Karpas-422 (cell line): Measurements from ENCODE around the gene HOMER2. TPM values are rescaled to one million over a fixed set of nuclear protein-coding genes. Genes with fewer than 3 reads are reported as not detected.

Experiments used
- DNase-seq: peaks from one replicate; pipeline ENCODE4 v3.0.0-alpha.2; 2015
- H2AFZ ChIP-seq: fragments of 200-600 bp; sonication (generic); 2 replicates; pipeline ENCODE4 v1.6.1; 2014; ENCODE audit warnings: antibody characterized with exemption, low read length, mixed read lengths
- H3K27ac ChIP-seq: fragments of 200-600 bp; sonication (generic); 2 replicates; pipeline ENCODE4 v1.5.1; 2014; ENCODE audit warnings: mild to moderate bottlenecking, low read length, moderate library complexity
- H3K27me3 ChIP-seq: fragments of 200-600 bp; sonication (generic); 2 replicates; pipeline ENCODE4 v1.6.1; 2014; ENCODE audit warnings: low read length, mixed read lengths
- H3K36me3 ChIP-seq: fragments of 200-600 bp; sonication (generic); 2 replicates; pipeline ENCODE4 v1.6.1; 2014; ENCODE audit warnings: low read length, mixed read lengths; ENCODE audit not compliant: insufficient read depth
- H3K4me1 ChIP-seq: fragments of 200-600 bp; sonication (generic); 2 replicates; pipeline ENCODE4 v1.6.1; 2014; ENCODE audit warnings: mild to moderate bottlenecking, low read length, mixed read lengths
- H3K4me2 ChIP-seq: fragments of 200-600 bp; sonication (generic); 2 replicates; pipeline ENCODE4 v1.6.1; 2014; ENCODE audit warnings: low read length, low read depth, mild to moderate bottlenecking; ENCODE audit not compliant: poor library complexity, severe bottlenecking
- H3K4me3 ChIP-seq: fragments of 200-600 bp; sonication (generic); 2 replicates; pipeline ENCODE4 v1.5.1; 2014; ENCODE audit warnings: mild to moderate bottlenecking, antibody characterized with exemption, low read length, mixed read lengths
- H3K79me2 ChIP-seq: fragments of 200-600 bp; sonication (generic); 2 replicates; pipeline ENCODE4 v1.6.1; 2014; ENCODE audit warnings: mild to moderate bottlenecking, low read length, mixed read lengths
- H3K9ac ChIP-seq: fragments of 200-600 bp; sonication (generic); 2 replicates; pipeline ENCODE4 v1.6.0; 2014; ENCODE audit warnings: low read length
- H3K9me2 ChIP-seq: fragments of 200-600 bp; sonication (generic), shearing (Covaris generic); replicated peaks from 2 replicates; pipeline ENCODE4 v1.6.0; 2014; ENCODE audit warnings: mild to moderate bottlenecking, low read length, moderate library complexity; ENCODE audit not compliant: insufficient read depth
- H3K9me3 ChIP-seq: fragments of 300-700, 200-600 bp; sonication (generic); 2 replicates; pipeline ENCODE4 v1.6.1; 2014; ENCODE audit warnings: low read length, mixed read lengths
- H4K20me1 ChIP-seq: fragments of 200-600 bp; sonication (generic); 2 replicates; pipeline ENCODE4 v1.6.1; 2014; ENCODE audit warnings: mild to moderate bottlenecking, antibody characterized with exemption, low read length, low read depth; ENCODE audit not compliant: insufficient read depth
- total RNA-seq: library from RNA; depleted of rRNA; stranded (reverse); fragments of >200 nt; shearing (Covaris generic); gene quantifications from 2 replicates; pipeline ENCODE4 v1.2.3, GENCODE V29; 2014; ENCODE audit warnings: low replicate concordance

HOMER2 gene
- total RNA-seq, 1 experiment from 2014 or later, result 30.4 TPM

DNA sequence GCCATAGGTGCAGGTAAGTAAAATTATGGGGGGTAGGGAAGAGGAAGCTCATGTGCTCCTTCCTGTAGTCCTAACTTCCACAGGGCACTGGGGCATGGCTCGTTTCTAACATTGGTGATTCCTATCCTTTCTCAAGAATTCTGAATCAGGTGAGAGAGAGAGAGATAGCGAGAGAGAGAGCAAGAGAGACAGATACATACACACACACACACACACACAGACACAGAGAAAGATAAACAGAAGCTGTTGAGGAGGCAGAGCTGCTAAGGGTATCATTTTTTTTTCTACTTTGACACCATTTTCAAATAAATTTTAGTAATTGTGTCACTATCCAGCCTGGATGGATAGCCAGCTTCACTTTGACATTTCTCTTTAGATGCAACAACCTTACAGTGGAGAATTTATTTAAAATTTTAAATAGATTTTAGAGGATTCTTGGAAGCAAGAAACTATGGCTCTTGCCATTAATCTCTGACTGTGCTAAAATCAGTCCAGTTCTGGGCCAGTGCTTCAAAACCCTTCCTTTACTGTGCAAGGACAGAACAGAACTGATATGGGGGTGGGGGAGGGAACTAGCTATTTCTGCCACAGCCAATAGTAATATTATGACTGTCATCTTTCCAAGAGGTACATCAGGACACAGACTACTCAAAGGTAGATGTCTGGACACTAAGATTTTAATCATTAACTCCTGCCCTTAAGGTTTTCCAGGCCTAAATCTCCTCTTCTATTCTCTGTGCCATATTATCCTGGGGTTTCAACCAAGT lies 18.9 kb upstream of the HOMER2 start:
- Histone ChIP-seq H3K4me2 (no peak overlapping the region), H3K9me3 (no peaks in the 10 kb centered on the region), H3K36me3 (no peaks in the 10 kb centered on the region), H3K9me2 (no peaks in the 10 kb centered on the region), H3K4me3 (no peak overlapping the region), H3K9ac (no peak overlapping the region), H4K20me1 (no peaks in the 10 kb centered on the region), H2AFZ (no peak overlapping the region), H3K27ac (no peak overlapping the region), H3K4me1 (no peaks in the 10 kb centered on the region), H3K27me3 (no peaks in the 10 kb centered on the region), H3K79me2 (no peaks in the 10 kb centered on the region)
- DNase-seq, result no peak

DNA sequence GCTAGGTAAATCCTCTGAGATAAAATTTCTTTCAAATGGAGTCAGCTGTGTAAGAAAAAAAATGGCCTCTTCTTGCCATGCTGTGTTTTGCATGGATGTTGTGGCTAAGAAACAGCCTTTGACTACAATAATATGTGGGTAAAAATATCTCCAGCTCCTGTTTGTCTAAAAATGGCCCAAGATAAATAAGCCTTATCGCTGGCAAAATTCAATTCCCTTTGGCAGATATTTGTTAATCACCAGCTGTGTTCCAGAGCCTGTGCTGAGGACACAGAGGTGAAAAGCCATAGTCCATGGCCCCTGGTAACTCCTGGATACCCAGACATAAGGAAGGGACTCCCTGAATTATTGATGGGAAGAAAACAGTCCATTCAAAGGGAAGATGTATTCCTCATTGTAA lies 18.2 kb upstream of the HOMER2 start:
- Histone ChIP-seq H3K4me1 (no peaks in the 10 kb centered on the region), H3K9me2 (no peaks in the 10 kb centered on the region), H3K4me3 (no peak overlapping the region), H3K27ac (no peak overlapping the region), H4K20me1 (no peaks in the 10 kb centered on the region), H3K36me3 (no peaks in the 10 kb centered on the region), H2AFZ (no peak overlapping the region), H3K79me2 (no peaks in the 10 kb centered on the region), H3K4me2 (no peak overlapping the region), H3K27me3 (no peaks in the 10 kb centered on the region), H3K9me3 (no peaks in the 10 kb centered on the region), H3K9ac (no peak overlapping the region)
- DNase-seq, result no peak

DNA sequence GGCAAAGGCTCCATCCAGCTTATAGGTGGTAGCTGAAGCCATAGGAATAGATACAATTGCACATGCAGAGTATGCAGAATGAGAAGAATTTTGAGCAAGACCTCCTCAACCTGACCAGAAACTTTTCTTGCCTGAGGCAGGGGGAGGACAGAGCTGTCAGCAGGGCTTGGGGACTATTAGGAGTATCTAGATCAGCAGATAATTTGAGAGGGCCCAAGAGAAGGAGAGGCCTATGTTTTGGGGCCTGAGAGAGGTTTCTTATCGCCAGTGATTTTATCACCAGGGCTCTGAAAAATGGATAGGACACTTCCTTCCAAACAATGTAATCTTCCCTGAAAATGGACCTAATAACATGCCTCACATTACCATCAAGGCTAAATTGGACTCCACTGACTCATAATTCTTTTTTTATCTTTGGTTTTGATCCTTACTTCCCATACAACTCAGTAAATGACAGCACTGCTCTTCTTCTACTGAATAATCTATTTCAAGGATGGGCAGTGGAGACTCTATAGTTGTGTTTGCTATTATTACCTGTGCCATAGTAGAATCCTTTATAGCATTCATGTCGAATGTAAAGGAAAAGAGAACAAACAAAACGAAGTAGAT lies 17.7 kb upstream of the HOMER2 start:
- Histone ChIP-seq H3K9me3 (no peaks in the 10 kb centered on the region), H3K9me2 (no peaks in the 10 kb centered on the region), H2AFZ (no peak overlapping the region), H3K9ac (no peak overlapping the region), H4K20me1 (no peaks in the 10 kb centered on the region), H3K4me2 (no peak overlapping the region), H3K4me1 (no peaks in the 10 kb centered on the region), H3K27me3 (no peaks in the 10 kb centered on the region), H3K79me2 (no peaks in the 10 kb centered on the region), H3K27ac (no peak overlapping the region), H3K36me3 (no peaks in the 10 kb centered on the region), H3K4me3 (no peak overlapping the region)
- DNase-seq, result no peak

DNA sequence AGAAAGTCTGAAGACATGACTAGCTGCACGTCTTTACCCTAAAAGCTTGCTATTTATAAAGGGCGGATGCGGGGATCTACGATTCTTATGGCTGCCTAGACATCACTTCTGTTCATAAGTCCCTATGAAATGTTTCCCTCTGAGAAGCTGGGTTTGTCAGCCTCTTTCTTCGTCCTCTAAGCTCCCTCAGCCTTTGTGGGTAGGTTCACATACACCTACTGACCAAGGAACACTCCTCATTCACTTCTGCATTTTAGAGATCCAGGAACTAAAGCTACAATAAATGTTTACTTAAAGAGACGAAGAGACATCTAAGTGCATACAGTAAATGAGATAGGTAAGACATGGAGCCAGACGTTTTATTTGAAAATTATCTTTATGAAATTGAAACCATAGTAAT lies 16.8 kb upstream of the HOMER2 start:
- Histone ChIP-seq H3K9me2 (no peaks in the 10 kb centered on the region), H3K79me2 (no peaks in the 10 kb centered on the region), H3K27me3 (no peaks in the 10 kb centered on the region), H3K36me3 (no peaks in the 10 kb centered on the region), H3K4me3 (no peak overlapping the region), H3K27ac (no peak overlapping the region), H3K9me3 (no peaks in the 10 kb centered on the region), H3K4me1 (no peaks in the 10 kb centered on the region), H2AFZ (no peak overlapping the region), H4K20me1 (no peaks in the 10 kb centered on the region), H3K9ac (no peak overlapping the region), H3K4me2 (no peak overlapping the region)
- no peak for DNase-seq

DNA sequence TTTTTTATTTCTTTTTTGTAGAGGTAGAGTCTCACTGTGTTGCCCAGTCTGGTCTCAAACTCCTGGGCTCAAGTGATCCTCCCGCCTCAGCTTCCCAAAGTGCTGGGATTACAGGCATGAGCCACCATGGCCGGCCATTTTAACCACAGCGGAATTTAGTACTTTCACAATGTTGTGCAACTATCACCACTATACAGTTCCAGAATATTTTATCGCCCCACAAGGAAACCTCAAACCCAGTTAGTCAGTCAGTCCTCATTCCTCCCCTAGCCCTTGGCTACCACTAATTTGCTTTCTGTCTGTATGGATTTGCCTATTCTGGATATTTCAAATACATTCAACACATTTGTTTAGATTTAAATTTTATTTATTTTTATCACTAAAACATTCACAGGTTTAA lies 15.5 kb upstream of the HOMER2 start:
- H3K9me2 ChIP-seq, result no peaks in the 10 kb centered on the region
- H3K4me3 ChIP-seq, result no peak overlapping the region
- no peaks in the 10 kb centered on the region for H3K27me3 ChIP-seq
- no peak overlapping the region for H2AFZ ChIP-seq
- no peaks in the 10 kb centered on the region for H3K4me1 ChIP-seq
- no peaks in the 10 kb centered on the region for H4K20me1 ChIP-seq
- H3K27ac ChIP-seq, result no peak overlapping the region
- DNase-seq, result no peak
- H3K4me2 ChIP-seq, result no peak overlapping the region
- no peaks in the 10 kb centered on the region for H3K9me3 ChIP-seq
- no peaks in the 10 kb centered on the region for H3K79me2 ChIP-seq
- H3K9ac ChIP-seq, result no peak overlapping the region
- no peaks in the 10 kb centered on the region for H3K36me3 ChIP-seq

DNA sequence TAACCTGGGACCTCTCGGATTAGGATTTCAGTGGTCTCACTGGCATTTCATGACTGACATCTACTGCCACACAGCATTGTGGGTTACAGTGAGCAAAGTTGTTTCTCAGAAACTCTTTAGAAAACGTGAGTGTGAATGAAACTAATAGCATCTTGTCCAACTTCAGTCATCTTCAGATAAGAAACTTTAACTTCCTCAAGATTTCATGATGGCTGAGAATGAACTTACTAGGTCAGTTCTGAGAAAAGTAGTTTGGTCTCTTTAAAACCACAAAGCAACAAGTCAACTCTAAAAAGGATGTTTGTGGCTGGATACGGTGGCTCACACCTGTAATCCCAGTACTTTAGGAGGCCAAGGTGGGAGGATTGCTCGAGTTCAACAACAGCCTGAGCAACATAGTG lies 14.2 kb upstream of the HOMER2 start:
- no peak overlapping the region for H3K4me2 ChIP-seq
- no peaks in the 10 kb centered on the region for H3K9me2 ChIP-seq
- no peak overlapping the region for H3K9ac ChIP-seq
- H3K27me3 ChIP-seq, result no peaks in the 10 kb centered on the region
- H3K4me3 ChIP-seq, result no peak overlapping the region
- DNase-seq, result no peak
- no peaks in the 10 kb centered on the region for H3K4me1 ChIP-seq
- no peak overlapping the region for H2AFZ ChIP-seq
- H3K79me2 ChIP-seq, result no peaks in the 10 kb centered on the region
- H3K9me3 ChIP-seq, result no peaks in the 10 kb centered on the region
- no peak overlapping the region for H3K27ac ChIP-seq
- no peaks in the 10 kb centered on the region for H3K36me3 ChIP-seq
- H4K20me1 ChIP-seq, result no peaks in the 10 kb centered on the region

DNA sequence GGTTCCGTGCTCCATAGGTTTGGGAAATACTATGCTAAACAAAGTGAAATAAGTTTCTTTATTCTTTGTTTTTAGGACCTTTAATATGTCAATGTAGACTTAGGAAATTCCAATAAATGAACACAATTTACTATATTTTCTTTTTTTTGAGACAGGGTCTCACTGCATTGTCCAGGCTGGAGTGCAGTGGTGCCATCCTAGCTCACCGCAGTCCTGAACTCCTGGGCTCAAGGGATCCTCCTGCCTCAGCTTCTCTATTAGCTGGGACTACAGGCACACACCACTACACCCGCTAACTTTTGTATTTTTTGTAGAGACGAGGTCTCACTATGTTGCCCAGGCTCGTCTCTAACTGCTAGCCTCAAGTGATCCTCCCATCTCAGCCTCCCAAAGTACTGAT lies 12.4 kb upstream of the HOMER2 start:
- Histone ChIP-seq H3K4me1 (no peaks in the 10 kb centered on the region), H4K20me1 (no peaks in the 10 kb centered on the region), H3K4me2 (no peak overlapping the region), H3K9ac (no peak overlapping the region), H3K9me3 (no peaks in the 10 kb centered on the region), H3K27me3 (no peaks in the 10 kb centered on the region), H3K79me2 (no peaks in the 10 kb centered on the region), H2AFZ (no peak overlapping the region), H3K36me3 (no peaks in the 10 kb centered on the region), H3K4me3 (no peak overlapping the region), H3K27ac (no peak overlapping the region), H3K9me2 (no peaks in the 10 kb centered on the region)
- DNase-seq, result no peak

DNA sequence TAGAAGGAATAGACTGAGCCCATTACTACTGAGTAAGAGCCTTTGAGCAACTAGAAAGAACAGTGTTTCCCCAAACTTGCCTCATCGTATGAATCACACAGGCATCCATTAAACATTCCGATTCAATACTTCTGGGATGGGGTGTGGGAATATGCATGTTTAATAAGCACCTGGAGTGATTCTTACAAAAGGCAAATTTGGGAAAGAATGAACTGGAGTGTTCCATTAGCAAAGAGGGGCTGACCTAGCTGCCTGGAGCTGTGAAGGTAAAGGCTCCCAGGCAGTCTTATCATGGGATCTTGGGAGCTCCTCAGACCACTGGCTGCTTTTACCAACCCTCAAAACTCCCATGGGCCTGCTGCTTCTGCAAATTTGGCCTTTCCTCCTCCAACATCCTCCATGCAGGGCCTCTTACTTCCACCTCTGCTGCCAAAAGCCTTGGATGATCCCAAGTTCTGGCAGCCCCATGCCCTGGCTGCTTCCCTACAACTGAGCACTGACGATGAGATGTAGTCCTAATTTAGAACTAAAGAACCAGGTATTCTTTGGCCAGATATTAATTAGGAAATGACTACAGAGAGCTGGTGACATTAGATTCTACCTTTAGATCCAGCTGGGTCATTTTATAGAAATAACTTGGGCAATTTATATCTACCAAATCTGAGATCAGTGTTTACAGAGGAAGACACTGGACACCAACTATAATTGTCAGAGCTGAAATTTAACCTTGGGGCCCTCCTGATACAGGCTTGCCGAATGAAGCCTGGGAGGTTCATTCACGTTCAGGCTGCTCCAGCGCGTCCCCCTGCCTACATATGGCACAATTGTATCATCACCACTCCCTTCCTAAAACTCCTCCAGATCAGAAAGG lies 11.2 kb upstream of the HOMER2 start:
- Histone ChIP-seq H3K9me3 (no peaks in the 10 kb centered on the region), H3K27me3 (no peaks in the 10 kb centered on the region)

More for the DNA sequence above, 11.2 kb upstream of the HOMER2 start:
- Histone ChIP-seq H3K27ac (no peak overlapping the region), H3K9me2 (no peaks in the 10 kb centered on the region), H3K9ac (no peak overlapping the region), H2AFZ (no peak overlapping the region), H3K4me2 (no peak overlapping the region), H3K4me1 (no peaks in the 10 kb centered on the region), H3K4me3 (no peak overlapping the region), H3K79me2 (no peaks in the 10 kb centered on the region), H4K20me1 (no peaks in the 10 kb centered on the region), H3K36me3 (no peaks in the 10 kb centered on the region)
- no peak for DNase-seq
